ENCODE measurements around the gene CARHSP1.

The CARHSP1 gene

GRCh38 chr16:8831871-8832716 is 36.7 kb downstream of the CARHSP1 start:
- TF ChIP-seq ZFX (IDR thresholded peaks at IDR 0.05; ENCODE audit: borderline replicate concordance), result no peak
- TF ChIP-seq CTCF (IDR thresholded peaks at IDR 0.05), result no peak
- H3K27ac ChIP-seq, result no peak overlapping the region

DNA sequence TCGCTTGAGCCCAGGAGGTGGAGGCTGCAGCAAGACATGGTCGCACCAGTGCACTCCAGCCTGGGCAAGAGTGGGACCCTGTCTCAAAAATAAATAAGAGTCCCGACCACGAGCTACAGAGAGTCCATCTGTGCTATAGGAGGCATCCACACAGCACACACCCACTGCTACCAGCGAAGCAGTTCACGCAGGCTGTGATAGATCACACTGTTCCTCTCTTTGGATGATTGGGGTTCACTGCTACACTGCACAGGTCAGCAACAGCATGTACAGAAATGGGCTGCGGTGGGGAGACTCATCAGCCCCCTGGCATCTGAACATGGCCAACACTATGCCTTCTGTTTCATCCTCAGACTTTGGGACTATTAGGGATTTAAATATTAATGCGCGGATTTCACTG is 37.4 kb downstream of the CARHSP1 start:
- H3K27ac ChIP-seq, result no peak overlapping the region

GRCh38 chr16:8828541-8829165 is 40.2 kb downstream of the CARHSP1 start:
- no peak overlapping the region for H3K27ac ChIP-seq
- no peak for TF ChIP-seq ZFX (IDR thresholded peaks at IDR 0.05; ENCODE audit: borderline replicate concordance)
- no peak for TF ChIP-seq CTCF (IDR thresholded peaks at IDR 0.05)

More for the DNA sequence above, 37.4 kb downstream of the CARHSP1 start:
- TF ChIP-seq CTCF (IDR thresholded peaks at IDR 0.05), result no peak
- no peak for TF ChIP-seq ZFX (IDR thresholded peaks at IDR 0.05; ENCODE audit: borderline replicate concordance)

GRCh38 chr16:8826278-8826879 is 42.4 kb downstream of the CARHSP1 start:
- H3K27ac ChIP-seq, result no peak overlapping the region
- TF ChIP-seq ZFX (IDR thresholded peaks at IDR 0.05; ENCODE audit: borderline replicate concordance) (no peak), CTCF (IDR thresholded peaks at IDR 0.05) (no peak)

GRCh38 chr16:8822403-8822802 is 46.4 kb downstream of the CARHSP1 start:
- no peak overlapping the region for H3K27ac ChIP-seq
- TF ChIP-seq CTCF (IDR thresholded peaks at IDR 0.05) (no peak), ZFX (IDR thresholded peaks at IDR 0.05; ENCODE audit: borderline replicate concordance) (no peak)

DNA sequence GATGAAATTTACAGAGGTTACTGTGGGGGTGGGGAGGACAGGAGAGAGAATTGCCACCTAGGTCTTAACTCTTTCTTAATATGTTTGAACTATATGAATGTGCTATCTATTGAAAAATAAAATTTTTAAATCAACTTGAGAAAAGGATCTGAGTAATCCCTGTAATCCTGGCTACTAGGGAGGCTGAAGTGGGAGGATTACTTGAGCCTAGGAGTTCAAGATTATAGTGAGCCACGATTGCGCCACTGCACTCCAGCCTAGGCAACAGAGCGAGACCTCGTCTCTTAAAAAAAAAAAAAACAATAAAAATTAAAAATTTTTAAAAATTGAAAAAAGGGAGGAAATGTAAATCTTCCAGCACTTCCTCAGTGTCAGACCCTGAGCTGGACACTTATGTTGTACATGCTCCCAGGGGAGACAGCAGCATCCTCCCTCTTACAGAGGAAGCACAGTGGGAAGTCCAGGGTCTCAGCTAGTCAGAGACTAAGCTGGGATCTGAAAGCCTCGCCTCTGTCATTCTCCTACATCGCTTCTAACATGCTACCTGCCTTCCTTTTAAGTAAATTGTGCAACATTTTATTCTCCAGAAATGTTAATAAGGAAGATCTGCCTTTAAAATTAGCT is 49.3 kb downstream of the CARHSP1 start:
- H3K27ac ChIP-seq, result no peak overlapping the region
- no peak for TF ChIP-seq CTCF (IDR thresholded peaks at IDR 0.05)
- TF ChIP-seq ZFX (IDR thresholded peaks at IDR 0.05; ENCODE audit: borderline replicate concordance), result no peak
